AG04450 (cell line): ENCODE data around the gene PTGER4. TPM values are rescaled to one million over a fixed set of nuclear protein-coding genes. Genes with fewer than 3 reads are reported as not detected.
"Not testable (repeated sequence)": the region's sequence is repeated elsewhere in the genome, so short reads cannot be mapped to it uniquely, and the experiment has no call there.

Source experiments
- CTCF ChIA-PET: fragments of 300-600, 350-600 bp; formaldehyde crosslinking; extraction: SDS; loops from one replicate; lab custom pipeline; 2022; ENCODE audit warnings: antibody characterized with exemption, inconsistent platforms; lab: Charles Lee
- POLR2A ChIA-PET: fragments of 350-600 bp; formaldehyde crosslinking; extraction: SDS; loops from one replicate; lab custom pipeline; 2021; ENCODE audit warnings: antibody characterized with exemption, inconsistent platforms; lab: Yijun Ruan, JAX
- DNase-seq: peaks from one replicate; pipeline ENCODE4 v3.0.0-alpha.2; 2011; ENCODE audit warnings: low read depth, low spot score
- H3K27ac ChIP-seq: one replicate; pipeline ENCODE4 v1.5.1; 2012; ENCODE audit warnings: low read depth, low read length, control low read depth
- H3K27me3 ChIP-seq: one replicate; pipeline ENCODE4 v1.6.0; 2012; ENCODE audit warnings: low read length; ENCODE audit not compliant: control insufficient read depth, insufficient read depth
- H3K4me3 ChIP-seq: 2 replicates; pipeline ENCODE4 v1.5.1; 2011; ENCODE audit warnings: mild to moderate bottlenecking, low read depth, low read length, control low read depth
- H3K9me3 ChIP-seq: 2 replicates; pipeline ENCODE4 v1.5.1; 2012; ENCODE audit warnings: low read length; ENCODE audit not compliant: control insufficient read depth, insufficient read depth
- polyA plus RNA-seq: library from polyadenylated mRNA; depleted of rRNA; stranded (reverse); fragments of >200 nt; gene quantifications from 2 replicates; pipeline ENCODE4 v1.2.3, GENCODE V29; 2011
- TF ChIP-seq, protein P1 (sequence below): IDR thresholded peaks from 2 replicates; pipeline ENCODE4 v1.5.1; 2011; ENCODE audit warnings: low read depth, low read length, control low read depth, inconsistent platforms

PTGER4 gene
- polyA plus RNA-seq, 1 experiment: 6.2 TPM

DNA sequence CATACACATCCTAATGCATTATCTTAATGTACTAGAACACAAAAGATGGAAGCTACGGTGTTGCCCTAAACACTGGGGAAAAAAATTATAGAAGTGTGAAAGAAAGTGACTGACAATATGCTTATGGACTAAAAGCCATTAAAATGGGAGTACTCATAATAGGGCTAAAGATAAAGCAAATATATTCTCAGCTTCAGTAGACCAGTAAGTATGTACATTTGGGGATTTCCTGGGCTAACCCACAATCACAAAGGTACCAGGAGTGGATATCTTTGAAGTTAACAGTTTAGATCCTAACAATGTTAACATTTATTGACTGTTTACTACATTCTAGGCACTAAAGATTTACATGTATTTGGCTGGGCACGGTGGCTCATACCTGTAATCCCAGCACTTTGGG, 36.9 kb downstream of the PTGER4 start:
- Histone ChIP-seq H3K27ac (no peak overlapping the region), H3K27me3 (no peaks in the 10 kb centered on the region), H3K9me3 (no peaks in the 10 kb centered on the region), H3K4me3 (no peak overlapping the region)
- TF ChIP-seq, protein P1, sequence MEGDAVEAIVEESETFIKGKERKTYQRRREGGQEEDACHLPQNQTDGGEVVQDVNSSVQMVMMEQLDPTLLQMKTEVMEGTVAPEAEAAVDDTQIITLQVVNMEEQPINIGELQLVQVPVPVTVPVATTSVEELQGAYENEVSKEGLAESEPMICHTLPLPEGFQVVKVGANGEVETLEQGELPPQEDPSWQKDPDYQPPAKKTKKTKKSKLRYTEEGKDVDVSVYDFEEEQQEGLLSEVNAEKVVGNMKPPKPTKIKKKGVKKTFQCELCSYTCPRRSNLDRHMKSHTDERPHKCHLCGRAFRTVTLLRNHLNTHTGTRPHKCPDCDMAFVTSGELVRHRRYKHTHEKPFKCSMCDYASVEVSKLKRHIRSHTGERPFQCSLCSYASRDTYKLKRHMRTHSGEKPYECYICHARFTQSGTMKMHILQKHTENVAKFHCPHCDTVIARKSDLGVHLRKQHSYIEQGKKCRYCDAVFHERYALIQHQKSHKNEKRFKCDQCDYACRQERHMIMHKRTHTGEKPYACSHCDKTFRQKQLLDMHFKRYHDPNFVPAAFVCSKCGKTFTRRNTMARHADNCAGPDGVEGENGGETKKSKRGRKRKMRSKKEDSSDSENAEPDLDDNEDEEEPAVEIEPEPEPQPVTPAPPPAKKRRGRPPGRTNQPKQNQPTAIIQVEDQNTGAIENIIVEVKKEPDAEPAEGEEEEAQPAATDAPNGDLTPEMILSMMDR: no peak
- no peak for DNase-seq
- ChIA-PET CTCF (interaction anchor here (0.6 to 1.6 kb wide), 4 partner anchors 13 to 1137 kb away, joined by 3 to 4 read pairs (median 3); no protein-coding TSS in a partner anchor), POLR2A (no interaction called here)

DNA sequence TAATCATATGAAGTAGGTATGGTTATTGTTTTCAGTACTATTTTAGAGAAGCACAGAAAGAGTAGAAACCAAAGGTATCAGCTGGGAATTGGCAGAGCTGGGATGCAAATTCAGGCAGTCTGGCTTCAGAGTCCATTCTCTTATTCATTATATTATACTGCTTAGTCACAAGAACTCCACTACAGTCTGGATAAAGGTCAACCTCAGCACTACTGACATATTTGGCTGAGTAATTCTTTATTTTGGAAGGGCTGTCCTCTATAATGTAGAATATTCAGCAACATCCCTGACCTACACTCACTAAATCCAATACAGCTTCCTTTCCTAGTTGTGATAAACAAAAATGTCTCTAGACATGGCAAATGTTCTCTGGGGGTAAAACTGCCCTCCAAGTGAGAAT, 37.6 kb downstream of the PTGER4 start:
- ChIA-PET CTCF (interaction anchor here (1.6 kb wide), 1 partner anchor 28 kb away, joined by 4 read pairs; no protein-coding TSS in a partner anchor), POLR2A (interaction anchor here (0.6 kb wide), 1 partner anchor 343 kb away, joined by 23 read pairs; no protein-coding TSS in a partner anchor)
- Histone ChIP-seq H3K27me3 (no peaks in the 10 kb centered on the region), H3K27ac (no peak overlapping the region), H3K9me3 (peaks cover 4% of the 10 kb centered on the region; the same call in 1 of the 2 replicates), H3K4me3 (no peak overlapping the region)
- TF ChIP-seq, protein P1: no peak
- peak; percentile 8 for DNase-seq

DNA sequence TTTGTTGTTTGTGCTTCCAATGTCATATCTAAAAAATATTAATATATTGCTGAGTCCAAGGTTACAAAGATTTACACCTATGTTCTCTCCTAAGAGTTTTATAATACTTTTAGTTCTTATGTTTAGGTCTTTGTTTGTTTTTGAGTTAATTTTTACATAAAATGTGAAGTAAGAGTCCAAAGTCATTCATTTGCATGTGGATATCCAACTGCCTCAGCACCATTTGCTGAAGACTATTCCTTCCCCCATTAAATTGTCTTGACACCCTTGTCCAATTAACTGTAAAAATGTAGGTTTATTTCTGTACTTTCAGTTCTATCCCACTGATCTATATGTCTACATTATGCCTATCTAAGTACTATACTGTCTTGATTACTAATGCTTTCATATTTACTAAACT, 40.4 kb downstream of the PTGER4 start:
- DNase-seq: no peak
- Histone ChIP-seq H3K27ac (no peak overlapping the region), H3K4me3 (no peak overlapping the region), H3K9me3 (peaks cover 7% of the 10 kb centered on the region; the same call in 1 of the 2 replicates), H3K27me3 (no peaks in the 10 kb centered on the region)
- TF ChIP-seq, protein P1: no peak
- ChIA-PET CTCF (no interaction called here), POLR2A (no interaction called here)

DNA sequence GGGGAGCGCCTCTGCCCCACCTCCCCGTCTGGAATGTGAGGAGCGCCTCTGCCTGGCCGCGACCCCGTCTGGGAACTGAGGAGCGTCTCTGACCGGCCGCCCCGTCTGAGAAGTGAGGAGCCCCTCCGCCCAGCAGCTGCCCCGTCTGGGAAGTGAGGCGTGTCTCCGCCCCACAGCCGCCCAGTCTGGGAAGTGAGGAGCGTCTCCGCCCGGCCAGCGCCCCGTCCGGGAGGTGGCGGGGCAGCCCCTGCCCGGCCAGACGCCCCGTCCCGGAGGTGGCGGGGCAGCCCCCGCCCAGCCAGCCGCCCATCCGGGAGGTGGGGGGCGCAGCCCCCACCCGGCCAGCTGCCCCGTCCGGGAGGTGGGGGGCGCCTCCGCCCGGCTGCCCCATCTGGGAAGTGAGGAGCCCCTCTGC, 42.8 kb downstream of the PTGER4 start:
- H3K27me3 ChIP-seq, CTCF ChIA-PET, DNase-seq, H3K27ac ChIP-seq, H3K4me3 ChIP-seq, POLR2A ChIA-PET, H3K9me3 ChIP-seq: not testable (repeated sequence)

DNA sequence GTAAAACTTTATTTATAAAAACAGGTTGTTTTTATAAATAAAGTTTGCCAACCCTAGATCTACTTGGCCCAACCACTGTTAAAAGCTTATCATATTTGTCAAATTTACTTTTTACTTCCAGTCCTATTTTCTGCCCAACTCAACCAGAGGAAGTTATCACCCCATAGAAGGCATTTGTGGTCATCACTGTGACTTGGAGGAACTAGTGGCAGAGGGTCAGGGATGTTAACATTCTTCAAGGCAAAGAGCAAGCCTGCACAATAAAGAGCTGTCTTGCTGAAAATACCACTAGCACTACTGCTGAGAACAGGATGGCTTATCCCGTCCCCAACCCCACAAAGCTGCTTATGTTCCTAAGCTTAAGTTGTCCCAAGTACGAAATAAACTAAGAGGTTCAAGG, 53.7 kb downstream of the PTGER4 start:
- Histone ChIP-seq H3K27me3 (no peaks in the 10 kb centered on the region), H3K4me3 (no peak overlapping the region), H3K27ac (no peak overlapping the region), H3K9me3 (no peaks in the 10 kb centered on the region)
- TF ChIP-seq, protein P1: no peak
- no peak for DNase-seq
- CTCF ChIA-PET: interaction anchor here (1.4 to 4.8 kb wide), 4 partner anchors 567 to 1155 kb away, joined by 3 to 33 read pairs (median 22); no protein-coding TSS in a partner anchor
- POLR2A ChIA-PET: no interaction called here
